ENCODE measurements around the gene TMEM258.

TMEM258 gene

GRCh38 chr11:61840371-61840770, 48.0 kb upstream of the TMEM258 start:
- no peak for TF ChIP-seq GLIS3 (CRISPR knock-in tag; IDR thresholded peaks at IDR 0.05)

GRCh38 chr11:61839742-61840141, 47.3 kb upstream of the TMEM258 start:
- no peak for TF ChIP-seq RARB (CRISPR knock-in tag; IDR thresholded peaks at IDR 0.05)
- TF ChIP-seq GLIS3 (CRISPR knock-in tag; IDR thresholded peaks at IDR 0.05), result no peak
- no peak for TF ChIP-seq ISL1 (CRISPR knock-in tag; IDR thresholded peaks at IDR 0.05)
- TF ChIP-seq TOX (CRISPR knock-in tag; IDR thresholded peaks at IDR 0.05; ENCODE audit: borderline replicate concordance), result no peak
- TF ChIP-seq ZNF8 (CRISPR knock-in tag; IDR thresholded peaks at IDR 0.05), result no peak
- TF ChIP-seq ZNF70 (CRISPR knock-in tag; IDR thresholded peaks at IDR 0.05), result no peak
- no peak for TF ChIP-seq ESRRG (CRISPR knock-in tag; IDR thresholded peaks at IDR 0.05)
- no peak for TF ChIP-seq POU6F1 (CRISPR knock-in tag; IDR thresholded peaks at IDR 0.05; ENCODE audit: borderline replicate concordance, low read depth)
- no peak for TF ChIP-seq PPARA (CRISPR knock-in tag; IDR thresholded peaks at IDR 0.05; ENCODE audit: borderline replicate concordance)
- TF ChIP-seq TSHZ2 (CRISPR knock-in tag; IDR thresholded peaks at IDR 0.05), result no peak
- no peak for TF ChIP-seq ARNTL (CRISPR knock-in tag; IDR thresholded peaks at IDR 0.05; ENCODE audit: borderline replicate concordance, low read depth)
- no peak for TF ChIP-seq SNAI2 (CRISPR knock-in tag; IDR thresholded peaks at IDR 0.05)
- TF ChIP-seq ZNF565 (CRISPR knock-in tag; conservative IDR thresholded peaks at IDR 0.05; ENCODE audit: low read depth), result no peak
- no peak for TF ChIP-seq CSDC2 (CRISPR knock-in tag; IDR thresholded peaks at IDR 0.05)
- no peak for TF ChIP-seq BACH2 (CRISPR knock-in tag; IDR thresholded peaks at IDR 0.05; ENCODE audit: borderline replicate concordance)
- no peak for TF ChIP-seq ZC3H10 (CRISPR knock-in tag; IDR thresholded peaks at IDR 0.05)
- no peak for TF ChIP-seq CREB5 (CRISPR knock-in tag; IDR thresholded peaks at IDR 0.05; ENCODE audit: low read depth)
- no peak for TF ChIP-seq CSRNP3 (CRISPR knock-in tag; IDR thresholded peaks at IDR 0.05)
- no peak for TF ChIP-seq TCF4 (CRISPR knock-in tag; IDR thresholded peaks at IDR 0.05; ENCODE audit: borderline replicate concordance)
- no peak for ATAC-seq

More at GRCh38 chr11:61840371-61840770, 48.0 kb upstream of the TMEM258 start:
- no peak for ATAC-seq

GRCh38 chr11:61838921-61839320, 46.5 kb upstream of the TMEM258 start:
- ATAC-seq, result no peak
- no peak for TF ChIP-seq CSDC2 (CRISPR knock-in tag; IDR thresholded peaks at IDR 0.05)
- no peak for TF ChIP-seq ZFP3 (CRISPR knock-in tag; IDR thresholded peaks at IDR 0.05)
- no peak for TF ChIP-seq ARNTL (CRISPR knock-in tag; IDR thresholded peaks at IDR 0.05; ENCODE audit: borderline replicate concordance, low read depth)
- TF ChIP-seq PPARA (CRISPR knock-in tag; IDR thresholded peaks at IDR 0.05; ENCODE audit: borderline replicate concordance), result no peak
- TF ChIP-seq OSR1 (CRISPR knock-in tag; IDR thresholded peaks at IDR 0.05), result no peak
- TF ChIP-seq TSHZ2 (CRISPR knock-in tag; IDR thresholded peaks at IDR 0.05), result no peak
